ENCODE measurements around the gene RENBP. TPM values are rescaled to one million over a fixed set of nuclear protein-coding genes. Genes with fewer than 3 reads are reported as not detected.

Gene RENBP
- total and polyA plus RNA-seq, 9 of the 15 experiments (the other 6 are each of a cell fraction or from before 2014, with no cell fraction given), result 0.07 to 14.8 (median 10.6) TPM; not detected in 1

- Histone ChIP-seq H3K79me2 (ENCODE audit: control insufficient read depth, insufficient read depth, low read length) (peaks cover 44% of the 10 kb centered on the region), H3K4me3 (peak overlapping the region; percentile 84), H3K9me1 (ENCODE audit: control insufficient read depth, insufficient read depth, low read length) (no peaks in the 10 kb centered on the region), H4K20me1 (replicated peaks; ENCODE audit: control insufficient read depth, insufficient read depth, low read length) (peaks cover 7% of the 10 kb centered on the region), H3K9me3 (replicated peaks; ENCODE audit: control insufficient read depth, insufficient read depth, low read depth, low read length) (no peaks in the 10 kb centered on the region), H3K4me2 (ENCODE audit: insufficient read depth, low read length) (peak overlapping the region; percentile 91), H3K27me3 (ENCODE audit: control insufficient read depth in 2 of 2, insufficient read depth in 2 of 2, low read length in 2 of 2) (no peaks in the 10 kb centered on the region), H2AFZ (ENCODE audit: low read depth, low read length) (peak overlapping the region; percentile 43), H3K4me1 (replicated peaks in 1 of 2; ENCODE audit: control insufficient read depth in 2 of 2, insufficient read depth in 2 of 2, low read length in 2 of 2) (peaks cover 13 to 34% of the 10 kb centered on the region in 2 experiments; a peak in 4 of 5 replicates), H3K9ac (ENCODE audit: insufficient read depth in 1 of 2, low read depth in 2 of 2, low read length in 2 of 2) (peak overlapping the region; percentile 99 to 100), H3K36me3 (ENCODE audit: control insufficient read depth, insufficient read depth, low read length) (peaks cover 7% of the 10 kb centered on the region; the same call in 2 of the 3 replicates), H3K27ac (ENCODE audit: extremely low read depth, low read depth, low read length) (peak overlapping the region; percentile 100)
- ChIA-PET POLR2A (interaction anchor here (0.5 to 1.0 kb wide), 5 partner anchors 10 to 272 kb away, joined by 3 to 4 read pairs (median 3); partner anchors contain the start of genes IDH3G and SSR4), CTCF (ENCODE audit: low intra/inter-chr PET ratio) (no interaction called here)
- ATAC-seq (no peak), DNase-seq (ENCODE audit: extremely low read depth in 1 of 4, low spot score in 3 of 4) (no peak), FAIRE-seq (no peak)
- 63% methylated on average over 8 of the region's 14 CpGs for WGBS (ENCODE audit: insufficient coverage, low coverage, missing lambda C conversion rate)
- no TSS peak for BruUV-seq (replicated peaks)
- in situ Hi-C loops (cut with MboI) (no loop called here), intact Hi-C loops (cut with micrococcal nuclease) (no loop called here)
- TF ChIP-seq ATF6 (CRISPR knock-in tag; IDR thresholded peaks at IDR 0.05) (no peak), DIDO1 (tag; IDR thresholded peaks at IDR 0.05; ENCODE audit: low read depth) (no peak), CHD2 (IDR thresholded peaks at IDR 0.05; ENCODE audit: low read depth, low read length) (no peak), ZNF511 (CRISPR knock-in tag; IDR thresholded peaks at IDR 0.05) (no peak), PCBP1 (IDR thresholded peaks at IDR 0.05; ENCODE audit: low read depth, low read length, poor library complexity, severe bottlenecking) (no peak), ATF2 (CRISPR knock-in tag; IDR thresholded peaks at IDR 0.05) (no peak), RBM25 (IDR thresholded peaks at IDR 0.05; ENCODE audit: low read depth, low read length, severe bottlenecking) (no peak), SMAD1 (IDR thresholded peaks at IDR 0.05; ENCODE audit: low read depth, low read length, partially characterized antibody) (no peak), SPI1 (IDR thresholded peaks at IDR 0.05; ENCODE audit: borderline replicate concordance, low read depth, low read length) (peak; percentile 48; the same call in 1 of the 2 replicates), ZNF239 (CRISPR knock-in tag; IDR thresholded peaks at IDR 0.05) (no peak), ZBTB33 (CRISPR knock-in tag; IDR thresholded peaks at IDR 0.05) (no peak), JUND (IDR thresholded peaks at IDR 0.05; ENCODE audit: borderline replicate concordance, low read depth, low read length) (no peak), JUND (tag; IDR thresholded peaks at IDR 0.05; ENCODE audit: borderline replicate concordance, low read depth, low read length) (no peak)
These were observed 29.7 kb upstream of the RENBP start for GRCh38 chrX:153974003-153974725.
